NB4 (cell line): ENCODE data around the gene TANC2.
"Not testable (repeated sequence)": the region's sequence is repeated elsewhere in the genome, so short reads cannot be mapped to it uniquely, and the experiment has no call there.

Source experiments
- DNase-seq: peaks from one replicate; pipeline ENCODE4 v3.0.0; 2010; ENCODE audit warnings: low read depth
- H3K4me3 ChIP-seq: one replicate; pipeline ENCODE4 v1.5.1; 2011; ENCODE audit warnings: mild to moderate bottlenecking, low read depth, low read length, moderate library complexity
- CTCF ChIP-seq: IDR thresholded peaks from one replicate; pipeline ENCODE4 v1.5.1; 2012; ENCODE audit warnings: low read depth, low read length
- MAX ChIP-seq: IDR thresholded peaks from 2 replicates; pipeline ENCODE4 v1.6.1; 2011; ENCODE audit warnings: low read depth, low read length
- MYC ChIP-seq: IDR thresholded peaks from 2 replicates; pipeline ENCODE4 v1.6.1; 2011; ENCODE audit warnings: low read depth, low read length
- POLR2A ChIP-seq: IDR thresholded peaks from 2 replicates; pipeline ENCODE4 v1.6.1; 2011; ENCODE audit warnings: mild to moderate bottlenecking; ENCODE audit not compliant: insufficient read length; ENCODE audit errors: extremely low read depth

TANC2 gene

GRCh38 chr17:62974788-62975187 lies 8.8 kb downstream of the TANC2 start:
- TF ChIP-seq POLR2A (no peak), CTCF (no peak), MYC (no peak), MAX (no peak)

GRCh38 chr17:62975206-62975605 lies 9.2 kb downstream of the TANC2 start:
- DNase-seq, result no peak
- no peak for TF ChIP-seq MAX
- TF ChIP-seq POLR2A, result no peak
- TF ChIP-seq CTCF, result no peak
- no peak for TF ChIP-seq MYC
- no peak overlapping the region for H3K4me3 ChIP-seq

More at GRCh38 chr17:62974788-62975187, 8.8 kb downstream of the TANC2 start:
- no peak for DNase-seq
- no peak overlapping the region for H3K4me3 ChIP-seq

GRCh38 chr17:62976643-62977231 lies 10.7 kb downstream of the TANC2 start:
- H3K4me3 ChIP-seq, DNase-seq: not testable (repeated sequence)

GRCh38 chr17:62980842-62981241 lies 14.8 kb downstream of the TANC2 start:
- no peak for DNase-seq
- TF ChIP-seq MAX (no peak), POLR2A (no peak), MYC (no peak), CTCF (no peak)
- no peak overlapping the region for H3K4me3 ChIP-seq

GRCh38 chr17:62981933-62982332 lies 15.9 kb downstream of the TANC2 start:
- DNase-seq, result no peak
- TF ChIP-seq POLR2A (no peak), MAX (no peak), CTCF (no peak), MYC (no peak)
- no peak overlapping the region for H3K4me3 ChIP-seq

GRCh38 chr17:62984801-62985200 lies 18.8 kb downstream of the TANC2 start:
- DNase-seq, result no peak
- TF ChIP-seq POLR2A, result no peak
- no peak overlapping the region for H3K4me3 ChIP-seq

- TF ChIP-seq MAX, result no peak
- no peak for TF ChIP-seq CTCF
- TF ChIP-seq POLR2A, result no peak
- no peak for TF ChIP-seq MYC
- no peak overlapping the region for H3K4me3 ChIP-seq
- DNase-seq, result no peak
Observed at GRCh38 chr17:62986549-62986948, 20.5 kb downstream of the TANC2 start.
